Measurements from ENCODE around the gene PDE3A.

The PDE3A gene

GRCh38 chr12:20443255-20443654 lies 74.9 kb downstream of the PDE3A start:
- H3K4me3 ChIP-seq (ENCODE audit: low read depth, low read length): no peak overlapping the region
- TF ChIP-seq, protein P1, sequence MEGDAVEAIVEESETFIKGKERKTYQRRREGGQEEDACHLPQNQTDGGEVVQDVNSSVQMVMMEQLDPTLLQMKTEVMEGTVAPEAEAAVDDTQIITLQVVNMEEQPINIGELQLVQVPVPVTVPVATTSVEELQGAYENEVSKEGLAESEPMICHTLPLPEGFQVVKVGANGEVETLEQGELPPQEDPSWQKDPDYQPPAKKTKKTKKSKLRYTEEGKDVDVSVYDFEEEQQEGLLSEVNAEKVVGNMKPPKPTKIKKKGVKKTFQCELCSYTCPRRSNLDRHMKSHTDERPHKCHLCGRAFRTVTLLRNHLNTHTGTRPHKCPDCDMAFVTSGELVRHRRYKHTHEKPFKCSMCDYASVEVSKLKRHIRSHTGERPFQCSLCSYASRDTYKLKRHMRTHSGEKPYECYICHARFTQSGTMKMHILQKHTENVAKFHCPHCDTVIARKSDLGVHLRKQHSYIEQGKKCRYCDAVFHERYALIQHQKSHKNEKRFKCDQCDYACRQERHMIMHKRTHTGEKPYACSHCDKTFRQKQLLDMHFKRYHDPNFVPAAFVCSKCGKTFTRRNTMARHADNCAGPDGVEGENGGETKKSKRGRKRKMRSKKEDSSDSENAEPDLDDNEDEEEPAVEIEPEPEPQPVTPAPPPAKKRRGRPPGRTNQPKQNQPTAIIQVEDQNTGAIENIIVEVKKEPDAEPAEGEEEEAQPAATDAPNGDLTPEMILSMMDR (IDR thresholded peaks at IDR 0.05; ENCODE audit: control insufficient read depth, extremely low read depth, insufficient read depth): no peak
- DNase-seq (ENCODE audit: low read depth): no peak

DNA sequence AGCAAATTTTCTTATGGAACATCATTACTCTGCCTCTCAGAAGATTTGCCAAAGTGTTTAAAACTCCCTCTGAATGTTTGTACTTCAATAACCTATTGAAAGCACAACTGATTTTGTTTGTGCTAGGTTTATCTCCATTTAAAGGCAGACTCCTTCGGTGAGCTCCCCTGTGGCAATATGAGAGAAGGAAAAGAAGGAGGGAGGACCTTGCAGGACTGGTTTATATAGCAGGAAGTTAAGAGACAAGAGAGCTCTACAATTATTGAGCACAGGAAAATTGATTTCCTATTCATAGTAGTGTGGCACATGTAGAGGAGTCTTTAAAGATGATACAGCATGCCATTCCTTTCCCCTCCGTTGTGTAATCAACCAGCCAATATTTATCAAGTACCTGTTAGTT lies 75.5 kb downstream of the PDE3A start:
- no peak overlapping the region for H3K4me3 ChIP-seq (ENCODE audit: low read depth, low read length)
- TF ChIP-seq, protein P1 (IDR thresholded peaks at IDR 0.05; ENCODE audit: control insufficient read depth, extremely low read depth, insufficient read depth): no peak
- DNase-seq (ENCODE audit: low read depth): no peak

GRCh38 chr12:20444595-20445170 lies 76.3 kb downstream of the PDE3A start:
- no peak for DNase-seq (ENCODE audit: low read depth)
- no peak overlapping the region for H3K4me3 ChIP-seq (ENCODE audit: low read depth, low read length)
- TF ChIP-seq, protein P1 (IDR thresholded peaks at IDR 0.05; ENCODE audit: control insufficient read depth, extremely low read depth, insufficient read depth): no peak

DNA sequence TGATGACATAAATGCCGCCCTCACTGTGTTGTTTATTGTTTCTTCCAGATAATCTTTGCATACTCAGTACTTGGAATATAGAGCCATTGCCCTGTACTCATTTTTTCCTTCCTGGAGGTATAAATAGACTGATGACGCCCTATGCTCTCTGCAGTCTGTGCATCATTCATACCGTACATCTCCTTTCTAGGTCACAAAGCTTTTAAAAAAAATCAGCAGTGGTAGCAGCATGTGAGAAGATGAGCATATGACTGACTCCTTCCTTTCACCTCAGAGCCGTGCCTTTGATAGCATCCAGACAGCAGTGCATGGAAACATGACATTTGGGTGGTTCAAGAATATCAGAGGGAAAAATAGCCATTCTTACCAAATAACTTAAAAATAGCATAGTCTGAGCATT lies 77.3 kb downstream of the PDE3A start:
- TF ChIP-seq, protein P1 (IDR thresholded peaks at IDR 0.05; ENCODE audit: control insufficient read depth, extremely low read depth, insufficient read depth): no peak
- no peak overlapping the region for H3K4me3 ChIP-seq (ENCODE audit: low read depth, low read length)
- no peak for DNase-seq (ENCODE audit: low read depth)

DNA sequence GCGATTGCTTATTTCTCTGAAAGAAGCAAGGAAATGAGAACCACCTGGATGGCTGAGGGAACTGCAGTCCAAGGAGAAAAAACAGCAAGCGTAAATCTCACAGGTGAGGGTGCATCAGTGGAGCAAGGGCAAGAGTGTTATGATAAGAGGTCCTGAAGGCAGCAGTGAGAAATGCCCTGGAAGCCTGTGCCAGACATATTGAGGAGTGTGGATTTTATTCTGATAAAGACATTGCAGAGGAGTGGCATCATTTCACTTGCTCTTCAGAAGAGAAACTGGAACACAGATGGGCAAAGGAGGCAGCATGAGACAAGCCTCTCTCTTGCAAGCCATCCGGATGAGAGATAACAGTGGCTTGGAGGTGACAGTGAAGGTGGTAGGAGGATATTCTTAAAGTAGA lies 78.5 kb downstream of the PDE3A start:
- no peak for DNase-seq (ENCODE audit: low read depth)
- no peak overlapping the region for H3K4me3 ChIP-seq (ENCODE audit: low read depth, low read length)
- TF ChIP-seq, protein P1 (IDR thresholded peaks at IDR 0.05; ENCODE audit: control insufficient read depth, extremely low read depth, insufficient read depth): no peak

DNA sequence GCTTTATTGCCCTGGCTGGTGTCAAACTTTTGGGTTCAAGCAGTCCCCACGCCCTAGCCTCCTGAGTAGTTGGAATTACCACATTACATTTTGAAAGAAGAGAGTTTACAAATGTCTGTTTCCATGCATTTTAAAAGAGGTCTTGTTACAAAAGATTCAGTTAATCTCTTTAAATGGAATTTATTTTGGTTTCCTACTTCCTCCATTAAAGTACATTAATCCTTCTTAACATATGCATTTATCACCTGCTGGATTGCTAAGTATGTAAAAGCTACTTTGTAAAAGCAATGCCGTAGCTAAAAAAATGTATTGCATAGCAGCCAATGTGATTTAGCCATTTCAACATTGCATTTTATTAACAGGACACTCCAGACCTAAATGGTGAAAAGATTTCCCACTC lies 80.4 kb downstream of the PDE3A start:
- no peak for DNase-seq (ENCODE audit: low read depth)
- no peak overlapping the region for H3K4me3 ChIP-seq (ENCODE audit: low read depth, low read length)
- TF ChIP-seq, protein P1 (IDR thresholded peaks at IDR 0.05; ENCODE audit: control insufficient read depth, extremely low read depth, insufficient read depth): no peak

- TF ChIP-seq, protein P1 (IDR thresholded peaks at IDR 0.05; ENCODE audit: control insufficient read depth, extremely low read depth, insufficient read depth): no peak
- no peak for DNase-seq (ENCODE audit: low read depth)
- no peak overlapping the region for H3K4me3 ChIP-seq (ENCODE audit: low read depth, low read length)
Observed at GRCh38 chr12:20450591-20451180, 82.3 kb downstream of the PDE3A start.
